ENCODE measurements around the gene SALL2. TPM values are rescaled to one million over a fixed set of nuclear protein-coding genes. Genes with fewer than 3 reads are reported as not detected.
A peak's percentile ranks its signal among the peaks of the same experiment; 100 is the strongest.

SALL2 gene
- total RNA-seq, 5 donors from 2014 or later (not counting 1 experiment from before 2014, with no cell fraction given): 3.3 to 5.8 (median 4.6) TPM

- DNase-seq: no peak
- Histone ChIP-seq H3K4me1 (ENCODE audit: control insufficient read depth in 1 of 2, extremely low read depth in 1 of 2, insufficient read depth in 2 of 2, low read length in 2 of 2) (peaks cover 9 to 15% of the 10 kb centered on the region in 2 experiments), H3K9me3 (no peaks in the 10 kb centered on the region), H3K27me3 (replicated peaks in 1 of 2; ENCODE audit: control insufficient read depth in 2 of 2, extremely low read depth in 1 of 2, insufficient read depth in 2 of 2, low read length in 1 of 2) (no peaks in the 10 kb centered on the region), H3K27ac (ENCODE audit: low read length) (no peak overlapping the region), H3K4me3 (ENCODE audit: control insufficient read depth in 1 of 2, extremely low read depth in 1 of 2, low read length in 1 of 2) (no peak overlapping the region), H3K36me3 (ENCODE audit: control insufficient read depth in 2 of 2, extremely low read depth in 1 of 2, insufficient read depth in 1 of 2, low read length in 1 of 2) (no peaks in the 10 kb centered on the region)
- Mint-ChIP-seq H3K9me3 (no peaks in the 10 kb centered on the region), H3K27ac (no peak overlapping the region), H3K4me1 (peaks cover 14 to 18% (median 15%) of the 10 kb centered on the region in 3 donors), H3K27me3 (peaks cover 8 to 9% of the 10 kb centered on the region in 2 donors), H3K36me3 (no peaks in the 10 kb centered on the region), H3K4me3 (no peak overlapping the region)
- POLR2A ChIA-PET: interaction anchor here in 1 of 2 donors (0.6 kb wide), 1 partner anchor 1503 kb away, joined by 3 read pairs; no protein-coding TSS in a partner anchor
- no CpG with 5 or more reads among the region's 1 CpG for WGBS (ENCODE audit: insufficient coverage)
- ATAC-seq (replicated peaks in 1 of 4): no peak
- CTCF ChIA-PET: interaction anchor here in 1 of 2 donors (0.6 kb wide), 1 partner anchor 181 kb away, joined by 5 read pairs; no protein-coding TSS in a partner anchor
These were observed 3.4 kb upstream of the SALL2 start for GRCh38 chr14:21529515-21529914.

- H3K4me1 ChIP-seq (ENCODE audit: control insufficient read depth in 1 of 2, extremely low read depth in 1 of 2, insufficient read depth in 2 of 2, low read length in 2 of 2): peaks cover 9 to 15% of the 10 kb centered on the region in 2 experiments
- DNase-seq (no peak), ATAC-seq (replicated peaks in 1 of 4) (no peak)
- Mint-ChIP-seq H3K27ac (no peak overlapping the region), H3K9me3 (no peaks in the 10 kb centered on the region), H3K4me1 (peaks cover 14 to 18% (median 15%) of the 10 kb centered on the region in 3 donors), H3K4me3 (no peak overlapping the region), H3K36me3 (no peaks in the 10 kb centered on the region), H3K27me3 (peaks cover 4 to 6% of the 10 kb centered on the region in 2 donors)
- H3K27me3 ChIP-seq (replicated peaks in 1 of 2; ENCODE audit: control insufficient read depth in 2 of 2, extremely low read depth in 1 of 2, insufficient read depth in 2 of 2, low read length in 1 of 2): no peaks in the 10 kb centered on the region
- H3K9me3 ChIP-seq: no peaks in the 10 kb centered on the region
- WGBS (ENCODE audit: insufficient coverage): no CpG with 5 or more reads among the region's 4 CpGs
- no peak overlapping the region for H3K4me3 ChIP-seq (ENCODE audit: control insufficient read depth in 1 of 2, extremely low read depth in 1 of 2, low read length in 1 of 2)
- POLR2A ChIA-PET: no interaction called here
- CTCF ChIA-PET: interaction anchor here (0.6 to 3.2 kb wide), 4 partner anchors 18 to 180 kb away, joined by 3 to 21 read pairs (median 4); partner anchors contain the start of gene METTL3 (in 1 of the 2)
- H3K36me3 ChIP-seq (ENCODE audit: control insufficient read depth in 2 of 2, extremely low read depth in 1 of 2, insufficient read depth in 1 of 2, low read length in 1 of 2): no peaks in the 10 kb centered on the region
- H3K27ac ChIP-seq (ENCODE audit: low read length): no peak overlapping the region
These were observed 2.5 kb upstream of the SALL2 start for GRCh38 chr14:21528381-21529348.

GRCh38 chr14:21527318-21527679 lies 1.2 kb upstream of the SALL2 start:
- no CpG with 5 or more reads among the region's 1 CpG for WGBS (ENCODE audit: insufficient coverage)

GRCh38 chr14:21526672-21527317 lies 649 bp upstream of the SALL2 start:
- Mint-ChIP-seq H3K36me3 (no peaks in the 10 kb centered on the region), H3K9me3 (no peaks in the 10 kb centered on the region), H3K27ac (peak overlapping the region; percentile 8 to 55), H3K4me3 (peak overlapping the region; percentile 72 to 85 (median 81)), H3K27me3 (no peaks in the 10 kb centered on the region), H3K4me1 (peaks cover 17 to 21% (median 18%) of the 10 kb centered on the region in 3 donors)
- Histone ChIP-seq H3K27ac (ENCODE audit: low read length) (no peak overlapping the region), H3K9me3 (no peaks in the 10 kb centered on the region), H3K27me3 (replicated peaks in 1 of 2; ENCODE audit: control insufficient read depth in 2 of 2, extremely low read depth in 1 of 2, insufficient read depth in 2 of 2, low read length in 1 of 2) (no peaks in the 10 kb centered on the region), H3K4me3 (ENCODE audit: control insufficient read depth in 1 of 2, extremely low read depth in 1 of 2, low read length in 1 of 2) (peak overlapping the region; percentile 54 to 70), H3K36me3 (ENCODE audit: control insufficient read depth in 2 of 2, extremely low read depth in 1 of 2, insufficient read depth in 1 of 2, low read length in 1 of 2) (peaks cover 0 to 3% of the 10 kb centered on the region in 2 donors), H3K4me1 (ENCODE audit: control insufficient read depth in 1 of 2, extremely low read depth in 1 of 2, insufficient read depth in 2 of 2, low read length in 2 of 2) (peaks cover 9 to 15% of the 10 kb centered on the region in 2 experiments)
- ATAC-seq (replicated peaks in 1 of 4) (no peak), DNase-seq (no peak)
- WGBS (ENCODE audit: insufficient coverage): 51% methylated on average over 5 of the region's 13 CpGs
- ChIA-PET POLR2A (interaction anchor here (0.6 to 1.2 kb wide), 5 partner anchors 16 to 1336 kb away, joined by 3 to 8 read pairs (median 3); partner anchors contain the start of gene METTL3 (in 1 of the 2)), CTCF (interaction anchor here (0.7 to 3.2 kb wide), 6 partner anchors 10 to 511 kb away, joined by 3 to 21 read pairs (median 6); partner anchors contain the start of genes METTL3 (in 1 of the 2) and RAB2B (in 1 of the 2))

More at GRCh38 chr14:21527318-21527679, 1.2 kb upstream of the SALL2 start:
- peak overlapping the region in 1 of 2 donors; percentile 44 for H3K27ac Mint-ChIP-seq
- H3K4me3 Mint-ChIP-seq: peak overlapping the region; percentile 72 to 85 (median 81)
- H3K4me1 Mint-ChIP-seq: peaks cover 17 to 18% (median 17%) of the 10 kb centered on the region in 3 donors
- ChIA-PET POLR2A (interaction anchor here in 1 of 2 donors (1.2 kb wide), 1 partner anchor 25 kb away, joined by 3 read pairs; no protein-coding TSS in a partner anchor), CTCF (interaction anchor here (0.6 to 3.2 kb wide), 3 partner anchors 10 to 508 kb away, joined by 3 to 21 read pairs (median 7); no protein-coding TSS in a partner anchor)
- peaks cover 0 to 3% of the 10 kb centered on the region in 2 donors for H3K27me3 Mint-ChIP-seq
- no peaks in the 10 kb centered on the region for H3K36me3 Mint-ChIP-seq
- Histone ChIP-seq H3K27me3 (replicated peaks in 1 of 2; ENCODE audit: control insufficient read depth in 2 of 2, extremely low read depth in 1 of 2, insufficient read depth in 2 of 2, low read length in 1 of 2) (no peaks in the 10 kb centered on the region), H3K4me3 (ENCODE audit: control insufficient read depth in 1 of 2, extremely low read depth in 1 of 2, low read length in 1 of 2) (peak overlapping the region in 1 of 2 donors; percentile 32), H3K4me1 (ENCODE audit: control insufficient read depth in 1 of 2, extremely low read depth in 1 of 2, insufficient read depth in 2 of 2, low read length in 2 of 2) (peaks cover 9 to 15% of the 10 kb centered on the region in 2 experiments), H3K9me3 (no peaks in the 10 kb centered on the region), H3K36me3 (ENCODE audit: control insufficient read depth in 2 of 2, extremely low read depth in 1 of 2, insufficient read depth in 1 of 2, low read length in 1 of 2) (peaks cover 0 to 3% of the 10 kb centered on the region in 2 donors), H3K27ac (ENCODE audit: low read length) (no peak overlapping the region)
- H3K9me3 Mint-ChIP-seq: no peaks in the 10 kb centered on the region
- DNase-seq (no peak), ATAC-seq (replicated peaks in 1 of 4) (no peak)

- Histone ChIP-seq H3K4me1 (ENCODE audit: control insufficient read depth in 1 of 2, extremely low read depth in 1 of 2, insufficient read depth in 2 of 2, low read length in 2 of 2) (peaks cover 9 to 15% of the 10 kb centered on the region in 2 experiments), H3K27ac (ENCODE audit: low read length) (no peak overlapping the region), H3K36me3 (ENCODE audit: control insufficient read depth in 2 of 2, extremely low read depth in 1 of 2, insufficient read depth in 1 of 2, low read length in 1 of 2) (peaks cover 0 to 3% of the 10 kb centered on the region in 2 donors), H3K4me3 (ENCODE audit: control insufficient read depth in 1 of 2, extremely low read depth in 1 of 2, low read length in 1 of 2) (peak overlapping the region in 1 of 2 donors; percentile 70), H3K27me3 (replicated peaks in 1 of 2; ENCODE audit: control insufficient read depth in 2 of 2, extremely low read depth in 1 of 2, insufficient read depth in 2 of 2, low read length in 1 of 2) (no peaks in the 10 kb centered on the region), H3K9me3 (no peaks in the 10 kb centered on the region)
- 78% methylated on average over 4 of the region's 12 CpGs for WGBS (ENCODE audit: insufficient coverage)
- Mint-ChIP-seq H3K9me3 (no peaks in the 10 kb centered on the region), H3K36me3 (no peaks in the 10 kb centered on the region), H3K27me3 (no peaks in the 10 kb centered on the region), H3K27ac (peak overlapping the region; percentile 9 to 66), H3K4me3 (peak overlapping the region; percentile 72 to 85 (median 81)), H3K4me1 (peaks cover 17 to 21% (median 18%) of the 10 kb centered on the region in 3 donors)
- DNase-seq (no peak), ATAC-seq (replicated peaks in 1 of 4) (no peak)
- ChIA-PET CTCF (interaction anchor here (0.5 to 3.2 kb wide), 6 partner anchors 8 to 140 kb away, joined by 3 to 21 read pairs (median 4); partner anchors contain the start of gene METTL3 (in 1 of the 2)), POLR2A (interaction anchor here in 1 of 2 donors (1.2 kb wide), 1 partner anchor 15 kb away, joined by 8 read pairs; the partner anchor contains the start of gene METTL3)
These were observed 580 bp downstream of the SALL2 start for GRCh38 chr14:21525571-21525961.
